ENCODE data around the gene HIGD1C. TPM values are rescaled to one million over a fixed set of nuclear protein-coding genes. Genes with fewer than 3 reads are reported as not detected.
"Not testable (repeated sequence)": the region's sequence is repeated elsewhere in the genome, so short reads cannot be mapped to it uniquely, and the experiment has no call there.

HIGD1C gene
- total RNA-seq, 1 donor from 2014 or later: not detected

- Histone ChIP-seq H3K4me1 (peaks cover 37% of the 10 kb centered on the region), H3K9me3 (no peaks in the 10 kb centered on the region), H3K27ac (no peak overlapping the region), H3K27me3 (no peaks in the 10 kb centered on the region), H3K36me3 (no peaks in the 10 kb centered on the region), H3K4me3 (no peak overlapping the region)
- no peak for DNase-seq (ENCODE audit: extremely low spot score in 2 of 2)
- no peak for TF ChIP-seq CTCF (IDR thresholded peaks at IDR 0.05)
- no peak for TF ChIP-seq POLR2AphosphoS5 (IDR thresholded peaks at IDR 0.05; ENCODE audit: insufficient read depth in 1 of 2, low read depth in 1 of 2)
- intact Hi-C loops (cut with DNase I): no loop called here
Measured at GRCh38 chr12:51013441-51013840, 61.1 kb downstream of the HIGD1C start.

- H3K27ac ChIP-seq; H3K4me3 ChIP-seq; DNase-seq (ENCODE audit: extremely low spot score in 2 of 2); H3K27me3 ChIP-seq; H3K9me3 ChIP-seq; H3K36me3 ChIP-seq; intact Hi-C loops (cut with DNase I): not testable (repeated sequence)
- H3K4me1 ChIP-seq: peaks cover 37% of the 10 kb centered on the region
Measured at GRCh38 chr12:51014467-51014866, 62.1 kb downstream of the HIGD1C start.

GRCh38 chr12:51017452-51017851 lies 65.1 kb downstream of the HIGD1C start:
- no peak for DNase-seq (ENCODE audit: extremely low spot score in 2 of 2)
- H3K4me1 ChIP-seq: peaks cover 19% of the 10 kb centered on the region
- H3K4me3 ChIP-seq: no peak overlapping the region
- no peaks in the 10 kb centered on the region for H3K27me3 ChIP-seq
- intact Hi-C loops (cut with DNase I): no loop called here
- no peaks in the 10 kb centered on the region for H3K9me3 ChIP-seq
- TF ChIP-seq POLR2AphosphoS5 (IDR thresholded peaks at IDR 0.05; ENCODE audit: insufficient read depth in 1 of 2, low read depth in 1 of 2): no peak
- TF ChIP-seq CTCF (IDR thresholded peaks at IDR 0.05): no peak
- no peak for TF ChIP-seq POLR2A (IDR thresholded peaks at IDR 0.05)
- H3K36me3 ChIP-seq: no peaks in the 10 kb centered on the region
- no peak overlapping the region for H3K27ac ChIP-seq

GRCh38 chr12:51018956-51019355 lies 66.6 kb downstream of the HIGD1C start:
- H3K4me3 ChIP-seq: no peak overlapping the region
- intact Hi-C loops (cut with DNase I): no loop called here
- H3K4me1 ChIP-seq: peaks cover 16% of the 10 kb centered on the region
- no peak overlapping the region for H3K27ac ChIP-seq
- no peaks in the 10 kb centered on the region for H3K36me3 ChIP-seq
- TF ChIP-seq POLR2A (IDR thresholded peaks at IDR 0.05) (no peak), CTCF (IDR thresholded peaks at IDR 0.05) (no peak), POLR2AphosphoS5 (IDR thresholded peaks at IDR 0.05; ENCODE audit: insufficient read depth in 1 of 2, low read depth in 1 of 2) (no peak)
- no peaks in the 10 kb centered on the region for H3K27me3 ChIP-seq
- no peaks in the 10 kb centered on the region for H3K9me3 ChIP-seq
- DNase-seq (ENCODE audit: extremely low spot score in 2 of 2): no peak

GRCh38 chr12:51019927-51020326 lies 67.6 kb downstream of the HIGD1C start:
- TF ChIP-seq CTCF (IDR thresholded peaks at IDR 0.05) (no peak), POLR2AphosphoS5 (IDR thresholded peaks at IDR 0.05; ENCODE audit: insufficient read depth in 1 of 2, low read depth in 1 of 2) (no peak), POLR2A (IDR thresholded peaks at IDR 0.05) (no peak)
- peaks cover 23% of the 10 kb centered on the region for H3K4me1 ChIP-seq
- intact Hi-C loops (cut with DNase I): loop anchor here (10.0 kb wide), 1 partner anchor 1965 kb away; no protein-coding TSS in a partner anchor

More at GRCh38 chr12:51019927-51020326, 67.6 kb downstream of the HIGD1C start:
- Histone ChIP-seq H3K27me3 (no peaks in the 10 kb centered on the region), H3K9me3 (no peaks in the 10 kb centered on the region), H3K4me3 (no peak overlapping the region), H3K27ac (no peak overlapping the region), H3K36me3 (no peaks in the 10 kb centered on the region)
- no peak for DNase-seq (ENCODE audit: extremely low spot score in 2 of 2)

Small RNAs within 50 kb of the gene (small RNA-seq; reads per million reads assigned to genes)
- gene AC008121.1 (not detected), gene RF00019 (not detected), gene RNU6-87P (not detected)

Other genes starting within 250 kb of the HIGD1C start
- 17.7 TPM for gene ATF1, start 188.4 kb upstream of the HIGD1C start, total RNA-seq
- gene TMPRSS12, start 109.6 kb upstream of the HIGD1C start, total RNA-seq: not detected
- 40.8 TPM for gene SLC11A2, start 73.8 kb downstream of the HIGD1C start, total RNA-seq
- gene LETMD1, start 95.8 kb downstream of the HIGD1C start, total RNA-seq: 64.3 TPM
- 19.9 TPM for gene CSRNP2, start 131.1 kb downstream of the HIGD1C start, total RNA-seq
- 15.5 TPM for gene TFCP2, start 220.6 kb downstream of the HIGD1C start, total RNA-seq